SK-N-SH (cell line): ENCODE data around the gene PPP2R5D. TPM values are rescaled to one million over a fixed set of nuclear protein-coding genes. Genes with fewer than 3 reads are reported as not detected.

ENCODE experiments used
- CTCF ChIA-PET: fragments of 300-600, 350-600 bp; formaldehyde crosslinking; extraction: SDS; loops from one replicate; lab custom pipeline; 2021; lab: Yijun Ruan, JAX
- POLR2A ChIA-PET: fragments of 350-600 bp; sonication (Branson Sonifier 250); formaldehyde crosslinking; extraction: SDS; loops from one replicate; lab custom pipeline; 2020; ENCODE audit warnings: antibody characterized with exemption, inconsistent platforms; lab: Yijun Ruan, JAX
- DNase-seq: peaks from one replicate; pipeline ENCODE4 v3.0.0; 2012
- H2AFZ ChIP-seq: fragments of 200-600 bp; sonication (generic); 2 replicates; pipeline ENCODE4 v1.8.1; 2016; ENCODE audit warnings: antibody characterized with exemption, mild to moderate bottlenecking, low read depth
- H3F3A ChIP-seq: fragments of 200-600 bp; sonication (generic); replicated peaks from 2 replicates; pipeline ENCODE3; 2016; ENCODE audit warnings: antibody characterized with exemption, mild to moderate bottlenecking; ENCODE audit not compliant: insufficient read depth
- H3K27ac ChIP-seq, 2 experiments: fragments of 200-500 bp in 1 of 2; fragments of 200-600 bp in 1 of 2; sonication (Bioruptor generic) in 1 of 2; sonication (generic), shearing (Covaris generic) in 1 of 2; 2 replicates each; pipeline versions ENCODE4 v1.5.1 to v1.6.1; 2014 to 2016; ENCODE audit warnings: low read depth in 2 of 2, inconsistent platforms in 1 of 2, low read length in 1 of 2, mild to moderate bottlenecking in 1 of 2, mixed read lengths in 1 of 2
- H3K27me3 ChIP-seq: fragments of 200-600 bp; sonication (generic), shearing (Covaris generic); 2 replicates; pipeline ENCODE4 v1.6.1; 2016; ENCODE audit warnings: mixed run types; ENCODE audit not compliant: insufficient read depth
- H3K36me3 ChIP-seq, 2 experiments: fragments of 200-500 bp in 1 of 2; fragments of 200-600 bp in 1 of 2; sonication (Bioruptor generic) in 1 of 2; sonication (generic) in 1 of 2; replicated peaks in 1 of 2; 2 replicates each; pipeline versions ENCODE3 to v1.5.1; 2014 to 2016; ENCODE audit warnings: low read length in 1 of 2, mild to moderate bottlenecking in 1 of 2; ENCODE audit not compliant: insufficient read depth in 2 of 2, control insufficient read depth in 1 of 2
- H3K4me1 ChIP-seq, 2 experiments: fragments of 200-500 bp in 1 of 2; fragments of 200-600 bp in 1 of 2; sonication (Bioruptor generic) in 1 of 2; sonication (generic), shearing (Covaris generic) in 1 of 2; 2 replicates each; pipeline versions ENCODE4 v1.5.1 to v1.6.1; 2014 to 2016; ENCODE audit warnings: low read depth in 1 of 2, low read length in 1 of 2, mixed run types in 1 of 2; ENCODE audit not compliant: insufficient read depth in 2 of 2, control insufficient read depth in 1 of 2
- H3K4me2 ChIP-seq: fragments of 200-600 bp; sonication (generic), shearing (Covaris generic); 2 replicates; pipeline ENCODE4 v1.6.1; 2017; ENCODE audit warnings: mixed run types
- H3K4me3 ChIP-seq, 2 experiments: fragments of 200-500 bp in 1 of 2; fragments of 200-600 bp in 1 of 2; sonication (Bioruptor generic) in 1 of 2; sonication (generic), shearing (Covaris generic) in 1 of 2; 2 replicates each; pipeline versions ENCODE4 v1.5.1 to v1.8.1; 2014 to 2016; ENCODE audit warnings: low read depth in 2 of 2, inconsistent platforms in 1 of 2, low read length in 1 of 2, mild to moderate bottlenecking in 1 of 2, mixed read lengths in 1 of 2, moderate library complexity in 1 of 2
- H3K79me2 ChIP-seq: fragments of 200-600 bp; sonication (generic); 2 replicates; pipeline ENCODE4 v1.8.1; 2017; ENCODE audit warnings: mild to moderate bottlenecking; ENCODE audit not compliant: insufficient read depth
- H3K9ac ChIP-seq: fragments of 200-600 bp; sonication (generic); 2 replicates; pipeline ENCODE4 v1.6.1; 2017; ENCODE audit warnings: mixed run types
- H3K9me2 ChIP-seq: fragments of 200-600 bp; sonication (generic); 2 replicates; pipeline ENCODE4 v1.6.1; 2017; ENCODE audit warnings: mixed run types
- H3K9me3 ChIP-seq: fragments of 200-600 bp; sonication (generic); 2 replicates; pipeline ENCODE4 v1.6.1; 2017; ENCODE audit warnings: mixed run types, mild to moderate bottlenecking, moderate library complexity
- H4K20me1 ChIP-seq: fragments of 200-600 bp; sonication (generic); 2 replicates; pipeline ENCODE4 v1.6.1; 2017; ENCODE audit warnings: mild to moderate bottlenecking, mixed run types; ENCODE audit not compliant: insufficient read depth
- CHD2 ChIP-seq: fragments of 150-350 bp; IDR thresholded peaks from 2 replicates; pipeline ENCODE4 v1.6.1; 2018; ENCODE audit warnings: low read length; ENCODE audit not compliant: partially characterized antibody
- ELF1 ChIP-seq: IDR thresholded peaks from 2 replicates; pipeline ENCODE4 v1.4.0; 2012
- EZH2phosphoT487 ChIP-seq: fragments of 200-600 bp; sonication (generic); IDR thresholded peaks from 2 replicates; pipeline ENCODE4 v1.6.1; 2017; ENCODE audit warnings: low read depth, mixed run types, mild to moderate bottlenecking, antibody characterized with exemption, moderate library complexity, borderline replicate concordance
- FOSL2 ChIP-seq: IDR thresholded peaks from 2 replicates; pipeline ENCODE4 v1.4.0; 2012; ENCODE audit warnings: low read depth, mild to moderate bottlenecking, moderate library complexity, borderline replicate concordance
- FOXJ3 ChIP-seq: sonication (generic); formaldehyde crosslinking; IDR thresholded peaks from 2 replicates; pipeline ENCODE4 v1.5.1; 2020; ENCODE audit warnings: mild to moderate bottlenecking, missing genetic modification reagents
- FOXM1 ChIP-seq: IDR thresholded peaks from 2 replicates; pipeline ENCODE4 v1.4.0; 2012; ENCODE audit warnings: low read depth, mild to moderate bottlenecking
- GABPA ChIP-seq: IDR thresholded peaks from 2 replicates; pipeline ENCODE4 v1.4.0; 2012; ENCODE audit warnings: low read depth, mild to moderate bottlenecking
- JUND ChIP-seq: IDR thresholded peaks from 2 replicates; pipeline ENCODE4 v1.4.0; 2012
- MEF2A ChIP-seq: IDR thresholded peaks from 2 replicates; pipeline ENCODE4 v1.4.0; 2012; ENCODE audit warnings: low read depth, borderline replicate concordance
- MXI1 ChIP-seq: IDR thresholded peaks from 2 replicates; pipeline ENCODE4 v1.6.1; 2012; ENCODE audit warnings: mild to moderate bottlenecking, low read depth, low read length, improper control_type of control experiment
- NFIC ChIP-seq: IDR thresholded peaks from 2 replicates; pipeline ENCODE4 v1.4.0; 2012; ENCODE audit warnings: borderline replicate concordance
- PBX3 ChIP-seq: IDR thresholded peaks from 2 replicates; pipeline ENCODE4; 2012
- RCOR1 ChIP-seq: fragments of 150-350 bp; IDR thresholded peaks from 2 replicates; pipeline ENCODE4 v1.6.1; 2017; ENCODE audit warnings: antibody characterized with exemption, low read length
- RXRA ChIP-seq: IDR thresholded peaks from 2 replicates; pipeline ENCODE4 v1.4.0; 2012; ENCODE audit warnings: low read depth, mild to moderate bottlenecking, borderline replicate concordance
- SIN3A ChIP-seq: IDR thresholded peaks from 2 replicates; pipeline ENCODE4 v1.6.1; 2012; ENCODE audit warnings: low read depth, mild to moderate bottlenecking, low read length, moderate library complexity, borderline replicate concordance
- TCF12 ChIP-seq: IDR thresholded peaks from 2 replicates; pipeline ENCODE4 v1.4.0; 2012
- USF2 ChIP-seq: fragments of 150-350 bp; IDR thresholded peaks from 2 replicates; pipeline ENCODE4 v1.6.1; 2017; ENCODE audit warnings: antibody characterized with exemption, low read length, low read depth, borderline replicate concordance
- WGBS: methylation state at CpG from one replicate; pipeline ENCODE4 v1.1.6; 2017; ENCODE audit warnings: low lambda C conversion rate; 5-methylcytosine and 5-hydroxymethylcytosine counted together
- polyA plus RNA-seq, 3 experiments: library from polyadenylated mRNA; depleted of rRNA; stranded (reverse); fragments of >200 nt; gene quantifications; 2 replicates each; pipeline ENCODE4 v1.2.3, GENCODE V29; 2012
- TF ChIP-seq, protein P1 (sequence below): IDR thresholded peaks from 2 replicates; pipeline ENCODE4 v1.4.0; 2012; ENCODE audit warnings: low read depth, borderline replicate concordance
- TF ChIP-seq, protein P2 (sequence below): fragments of 200-600 bp; sonication (generic); IDR thresholded peaks from 2 replicates; pipeline ENCODE4 v1.6.1; 2017; ENCODE audit warnings: antibody characterized with exemption, mild to moderate bottlenecking, moderate library complexity
- TF ChIP-seq, protein P3 (sequence below): IDR thresholded peaks from 2 replicates; pipeline ENCODE4 v1.4.0; 2012; ENCODE audit warnings: low read depth, borderline replicate concordance
- TF ChIP-seq, protein P4 (sequence below): fragments of 150-350 bp; IDR thresholded peaks from 2 replicates; pipeline ENCODE4 v1.6.1; 2016; ENCODE audit warnings: mild to moderate bottlenecking, low read depth, low read length

The PPP2R5D gene
- polyA plus RNA-seq, 1 of the 3 experiments (the other 2 are of a cell fraction): 37.6 TPM

- ChIA-PET POLR2A (interaction anchor here (0.9 to 1.5 kb wide), 3 partner anchors 8 to 43 kb away, joined by 3 to 5 read pairs (median 5); partner anchors contain the start of genes KLHDC3, MEA1 and PEX6), CTCF (interaction anchor here (1.2 to 1.7 kb wide), 2 partner anchors 8 to 72 kb away, joined by 4 to 5 read pairs; partner anchors contain the start of gene PEX6)
- Histone ChIP-seq H3K79me2 (peaks cover 11% of the 10 kb centered on the region), H3K36me3 (peaks cover 0 to 22% of the 10 kb centered on the region in 2 experiments), H3K4me1 (peaks cover 0 to 9% of the 10 kb centered on the region in 2 experiments; a peak in 3 of 4 replicates), H3K27me3 (no peaks in the 10 kb centered on the region), H3K4me2 (no peak overlapping the region), H3K9me2 (no peaks in the 10 kb centered on the region), H2AFZ (no peak overlapping the region), H3K9ac (no peak overlapping the region), H3K9me3 (no peaks in the 10 kb centered on the region), H3F3A (peaks cover 10% of the 10 kb centered on the region), H4K20me1 (no peaks in the 10 kb centered on the region), H3K27ac (peak overlapping the region in 1 of 2 experiments; percentile 44; a peak in 2 of 4 replicates), H3K4me3 (no peak overlapping the region)
- DNase-seq: no peak
- 77% methylated on average over 4 of the region's 4 CpGs for WGBS
- no peak for TF ChIP-seq USF2
- no peak for TF ChIP-seq CHD2
- TF ChIP-seq RXRA: no peak
- TF ChIP-seq NFIC: no peak
- TF ChIP-seq FOXJ3 (CRISPR knock-in tag): no peak
- TF ChIP-seq, protein P1, sequence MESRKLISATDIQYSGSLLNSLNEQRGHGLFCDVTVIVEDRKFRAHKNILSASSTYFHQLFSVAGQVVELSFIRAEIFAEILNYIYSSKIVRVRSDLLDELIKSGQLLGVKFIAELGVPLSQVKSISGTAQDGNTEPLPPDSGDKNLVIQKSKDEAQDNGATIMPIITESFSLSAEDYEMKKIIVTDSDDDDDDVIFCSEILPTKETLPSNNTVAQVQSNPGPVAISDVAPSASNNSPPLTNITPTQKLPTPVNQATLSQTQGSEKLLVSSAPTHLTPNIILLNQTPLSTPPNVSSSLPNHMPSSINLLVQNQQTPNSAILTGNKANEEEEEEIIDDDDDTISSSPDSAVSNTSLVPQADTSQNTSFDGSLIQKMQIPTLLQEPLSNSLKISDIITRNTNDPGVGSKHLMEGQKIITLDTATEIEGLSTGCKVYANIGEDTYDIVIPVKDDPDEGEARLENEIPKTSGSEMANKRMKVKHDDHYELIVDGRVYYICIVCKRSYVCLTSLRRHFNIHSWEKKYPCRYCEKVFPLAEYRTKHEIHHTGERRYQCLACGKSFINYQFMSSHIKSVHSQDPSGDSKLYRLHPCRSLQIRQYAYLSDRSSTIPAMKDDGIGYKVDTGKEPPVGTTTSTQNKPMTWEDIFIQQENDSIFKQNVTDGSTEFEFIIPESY: no peak
- TF ChIP-seq, protein P2, sequence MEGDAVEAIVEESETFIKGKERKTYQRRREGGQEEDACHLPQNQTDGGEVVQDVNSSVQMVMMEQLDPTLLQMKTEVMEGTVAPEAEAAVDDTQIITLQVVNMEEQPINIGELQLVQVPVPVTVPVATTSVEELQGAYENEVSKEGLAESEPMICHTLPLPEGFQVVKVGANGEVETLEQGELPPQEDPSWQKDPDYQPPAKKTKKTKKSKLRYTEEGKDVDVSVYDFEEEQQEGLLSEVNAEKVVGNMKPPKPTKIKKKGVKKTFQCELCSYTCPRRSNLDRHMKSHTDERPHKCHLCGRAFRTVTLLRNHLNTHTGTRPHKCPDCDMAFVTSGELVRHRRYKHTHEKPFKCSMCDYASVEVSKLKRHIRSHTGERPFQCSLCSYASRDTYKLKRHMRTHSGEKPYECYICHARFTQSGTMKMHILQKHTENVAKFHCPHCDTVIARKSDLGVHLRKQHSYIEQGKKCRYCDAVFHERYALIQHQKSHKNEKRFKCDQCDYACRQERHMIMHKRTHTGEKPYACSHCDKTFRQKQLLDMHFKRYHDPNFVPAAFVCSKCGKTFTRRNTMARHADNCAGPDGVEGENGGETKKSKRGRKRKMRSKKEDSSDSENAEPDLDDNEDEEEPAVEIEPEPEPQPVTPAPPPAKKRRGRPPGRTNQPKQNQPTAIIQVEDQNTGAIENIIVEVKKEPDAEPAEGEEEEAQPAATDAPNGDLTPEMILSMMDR: no peak
- no peak for TF ChIP-seq MEF2A
- peak; percentile 31; the same call in 1 of the 2 replicates for TF ChIP-seq PBX3
- no peak for TF ChIP-seq GABPA
- TF ChIP-seq TCF12: no peak
- peak; percentile 67 for TF ChIP-seq JUND
- no peak for TF ChIP-seq EZH2phosphoT487
- no peak for TF ChIP-seq FOXM1
- TF ChIP-seq SIN3A: no peak
- peak; percentile 63 for TF ChIP-seq FOSL2
- TF ChIP-seq, protein P3, sequence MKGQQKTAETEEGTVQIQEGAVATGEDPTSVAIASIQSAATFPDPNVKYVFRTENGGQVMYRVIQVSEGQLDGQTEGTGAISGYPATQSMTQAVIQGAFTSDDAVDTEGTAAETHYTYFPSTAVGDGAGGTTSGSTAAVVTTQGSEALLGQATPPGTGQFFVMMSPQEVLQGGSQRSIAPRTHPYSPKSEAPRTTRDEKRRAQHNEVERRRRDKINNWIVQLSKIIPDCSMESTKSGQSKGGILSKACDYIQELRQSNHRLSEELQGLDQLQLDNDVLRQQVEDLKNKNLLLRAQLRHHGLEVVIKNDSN: no peak
- no peak for TF ChIP-seq RCOR1
- no peak for TF ChIP-seq MXI1
- TF ChIP-seq, protein P4, sequence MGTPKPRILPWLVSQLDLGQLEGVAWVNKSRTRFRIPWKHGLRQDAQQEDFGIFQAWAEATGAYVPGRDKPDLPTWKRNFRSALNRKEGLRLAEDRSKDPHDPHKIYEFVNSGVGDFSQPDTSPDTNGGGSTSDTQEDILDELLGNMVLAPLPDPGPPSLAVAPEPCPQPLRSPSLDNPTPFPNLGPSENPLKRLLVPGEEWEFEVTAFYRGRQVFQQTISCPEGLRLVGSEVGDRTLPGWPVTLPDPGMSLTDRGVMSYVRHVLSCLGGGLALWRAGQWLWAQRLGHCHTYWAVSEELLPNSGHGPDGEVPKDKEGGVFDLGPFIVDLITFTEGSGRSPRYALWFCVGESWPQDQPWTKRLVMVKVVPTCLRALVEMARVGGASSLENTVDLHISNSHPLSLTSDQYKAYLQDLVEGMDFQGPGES: no peak
- no peak for TF ChIP-seq ELF1
Observed at GRCh38 chr6:42970871-42971612, 13.3 kb upstream of the PPP2R5D start.
